K562 (cell line): ENCODE measurements around the gene LIMCH1. TPM values are rescaled to one million over a fixed set of nuclear protein-coding genes. Genes with fewer than 3 reads are reported as not detected.

Source experiments
- ATAC-seq: fragments of 200-7000 bp; cut with Tn5 transposase; 3 replicates; pipeline ENCODE4 v1.9.1; 2020; ENCODE audit warnings: moderate library complexity
- BruUV-seq: library from RNA; stranded (reverse); fragments of 400-500 nt; replicated peaks from 2 replicates; lab custom pipeline; 2021; lab: Mats Ljungman, UMichigan
- CTCF ChIA-PET: fragments of 300-600 bp; formaldehyde crosslinking; extraction: SDS; loops from one replicate; lab custom pipeline; 2021; ENCODE audit warnings: low intra/inter-chr PET ratio; lab: Yijun Ruan, JAX
- POLR2A ChIA-PET: fragments of 300-600, 350-650 bp; sonication (Branson Sonifier 250); formaldehyde crosslinking; extraction: SDS; loops from one replicate; lab custom pipeline; 2021; ENCODE audit warnings: antibody characterized with exemption, inconsistent platforms; lab: Yijun Ruan, JAX
- DNase-seq, 4 experiments: peaks; one replicate each; pipeline versions ENCODE4 v3.0.0 to v3.0.0-alpha.2; 2011 to 2018; ENCODE audit warnings: low spot score in 3 of 4, mixed read lengths in 3 of 4; ENCODE audit errors: extremely low read depth in 1 of 4
- FAIRE-seq: peaks from 2 replicates; lab custom pipeline; 2011; peaks lifted over from hg19 to GRCh38; lab: Jason Lieb, UNC
- H2AFZ ChIP-seq: 2 replicates; pipeline ENCODE4 v1.6.0; 2011; ENCODE audit warnings: low read depth, low read length, control low read depth, inconsistent platforms
- H3K27ac ChIP-seq: fragments of 200-600 bp; 3 replicates; pipeline ENCODE4 v1.8.0; 2011; ENCODE audit warnings: low read depth, mild to moderate bottlenecking, control low read depth, inconsistent platforms, low read length, moderate library complexity, mixed read lengths; ENCODE audit errors: extremely low read depth
- H3K27me3 ChIP-seq, 2 experiments: fragments of 300-600 bp in 1 of 2; 2 replicates in 1 of 2; 3 replicates in 1 of 2; pipeline versions ENCODE4 v1.6.0 to v1.8.0; 2011; ENCODE audit warnings: inconsistent platforms in 2 of 2, low read length in 2 of 2, mild to moderate bottlenecking in 1 of 2, mixed read lengths in 1 of 2, moderate library complexity in 1 of 2; ENCODE audit not compliant: control insufficient read depth in 2 of 2, insufficient read depth in 2 of 2
- H3K36me3 ChIP-seq: fragments of 300-600 bp; 3 replicates; pipeline ENCODE4 v1.8.0; 2011; ENCODE audit warnings: mild to moderate bottlenecking, low read length, inconsistent platforms; ENCODE audit not compliant: control insufficient read depth, insufficient read depth
- H3K4me1 ChIP-seq, 2 experiments: fragments of 200-600 bp in 1 of 2; replicated peaks in 1 of 2; 2 replicates in 1 of 2; 3 replicates in 1 of 2; pipeline versions ENCODE4 v1.5.1 to v1.8.0; 2011; ENCODE audit warnings: inconsistent platforms in 2 of 2, low read length in 2 of 2, mild to moderate bottlenecking in 1 of 2, mixed read lengths in 1 of 2, moderate library complexity in 1 of 2; ENCODE audit not compliant: control insufficient read depth in 2 of 2, insufficient read depth in 2 of 2
- H3K4me2 ChIP-seq: 2 replicates; pipeline ENCODE4 v1.6.1; 2011; ENCODE audit warnings: low read length, control low read depth, inconsistent platforms, mixed read lengths; ENCODE audit not compliant: insufficient read depth
- H3K4me3 ChIP-seq: fragments of 200-600 bp; sonication (generic), shearing (Covaris generic); 2 replicates; pipeline ENCODE4 v1.5.1; 2016; ENCODE audit warnings: control low read depth, inconsistent platforms
- H3K79me2 ChIP-seq: fragments of 200-600 bp; 3 replicates; pipeline ENCODE4 v1.8.0; 2011; ENCODE audit warnings: low read length, inconsistent platforms; ENCODE audit not compliant: control insufficient read depth, insufficient read depth
- H3K9ac ChIP-seq, 2 experiments: 2 replicates each; pipeline versions ENCODE4 v1.6.0 to v1.6.1; 2011; ENCODE audit warnings: low read depth in 2 of 2, low read length in 2 of 2, control low read depth in 1 of 2, inconsistent platforms in 1 of 2, mild to moderate bottlenecking in 1 of 2, mixed read lengths in 1 of 2; ENCODE audit not compliant: insufficient read depth in 1 of 2
- H3K9me1 ChIP-seq: one replicate; pipeline ENCODE4 v1.6.0; 2011; ENCODE audit warnings: inconsistent platforms, mild to moderate bottlenecking, low read length, moderate library complexity; ENCODE audit not compliant: control insufficient read depth, insufficient read depth
- H3K9me3 ChIP-seq: replicated peaks from 2 replicates; pipeline ENCODE4 v1.5.1; 2011; ENCODE audit warnings: low read depth, low read length, inconsistent platforms; ENCODE audit not compliant: control insufficient read depth, insufficient read depth
- H4K20me1 ChIP-seq: replicated peaks from 2 replicates; pipeline ENCODE4 v1.6.1; 2011; ENCODE audit warnings: low read length, inconsistent platforms, mixed read lengths; ENCODE audit not compliant: control insufficient read depth, insufficient read depth
- ATF1 ChIP-seq, 2 experiments: fragments of 450-650 bp in 1 of 2; IDR thresholded peaks; 2 replicates each; pipeline ENCODE4 v1.6.1; 2016; ENCODE audit warnings: missing compliant biosample characterization in 1 of 2, missing genetic modification characterization in 1 of 2
- HLTF ChIP-seq: fragments of 450-650 bp; IDR thresholded peaks from 2 replicates; pipeline ENCODE4 v1.6.1; 2016
- LARP7 ChIP-seq: fragments of 450-650 bp; IDR thresholded peaks from 2 replicates; pipeline ENCODE4 v1.6.1; 2016
- NBN ChIP-seq: fragments of 450-650 bp; IDR thresholded peaks from 2 replicates; pipeline ENCODE4 v1.6.1; 2016; ENCODE audit warnings: low read depth, mild to moderate bottlenecking
- RFX7 ChIP-seq: fragments of 250-450 bp; sonication (Bioruptor Pico); IDR thresholded peaks from 2 replicates; pipeline ENCODE4 v1.5.1; 2021; ENCODE audit warnings: mild to moderate bottlenecking
- TBL1XR1 ChIP-seq, 2 experiments: IDR thresholded peaks; 2 replicates each; pipeline ENCODE4 v1.6.1; 2012; ENCODE audit warnings: improper control_type of control experiment in 2 of 2, low read length in 2 of 2, mild to moderate bottlenecking in 1 of 2
- TCFL5 ChIP-seq: fragments of 250-450 bp; sonication (Bioruptor Pico); conservative IDR thresholded peaks from 2 replicates; pipeline ENCODE4 v1.6.1; 2021; ENCODE audit warnings: mild to moderate bottlenecking, moderate library complexity, matching md5 sums
- YBX1 ChIP-seq: fragments of 450-650 bp; IDR thresholded peaks from 2 replicates; pipeline ENCODE4 v1.7.1; 2016; ENCODE audit warnings: mild to moderate bottlenecking
- WGBS: fragments of 100-300 bp; shearing (Covaris generic); methylation state at CpG from one replicate; pipeline ENCODE4 v1.1.6; 2016; ENCODE audit warnings: low coverage, mixed read lengths; ENCODE audit not compliant: insufficient coverage; ENCODE audit errors: missing lambda C conversion rate; 5-methylcytosine and 5-hydroxymethylcytosine counted together
- in situ Hi-C: fragments of 300-500 bp; cut with MboI; formaldehyde crosslinking; loops from 4 replicates; pipeline ENCODE4 v1.15.0; 2018; ENCODE audit warnings: inconsistent platforms, mixed read lengths
- intact Hi-C: fragments of 100-400 bp; cut with micrococcal nuclease; formaldehyde crosslinking; loops from 2 replicates; pipeline ENCODE4 v1.14.2; 2022
- polyA plus RNA-seq, 8 experiments: library from polyadenylated mRNA; depleted of rRNA in 4 of 8; stranded (reverse) in 5 of 8; unstranded in 3 of 8; fragments of >200 nt; fragmentation: Nextera tagmentation in 2 of 8; fragmentation: Illumina TruSeq in 1 of 8; extraction: Ambion mirVana in 2 of 8; extraction: Trizol in 1 of 8; gene quantifications; 2 replicates each; pipeline versions ENCODE4 v1.2.1 to v1.2.3, GENCODE V29; 2011 to 2014; ENCODE audit warnings: inconsistent platforms in 1 of 8, missing spikeins in 1 of 8
- total RNA-seq, 7 experiments: library from RNA; depleted of rRNA in 6 of 7; stranded (reverse); fragments of >200 nt in 6 of 7; fragmentation: Illumina TruSeq in 2 of 7; extraction: Trizol in 2 of 7; gene quantifications; 2 replicates each; pipeline versions ENCODE4 v1.2.1 to v1.2.3, GENCODE V29; 2011 to 2021; ENCODE audit warnings: low replicate concordance in 1 of 7
- TF ChIP-seq, protein P1 (sequence below): fragments of 450-650 bp; IDR thresholded peaks from 2 replicates; pipeline ENCODE4 v1.7.1; 2018; ENCODE audit warnings: mild to moderate bottlenecking, low read depth; ENCODE audit not compliant: partially characterized antibody
- TF ChIP-seq, protein P2 (sequence below), 2 experiments: fragments of 250-450 bp in 1 of 2; fragments of 450-650 bp in 1 of 2; sonication (Bioruptor Pico) in 1 of 2; IDR thresholded peaks; 2 replicates each; pipeline versions ENCODE4 v1.6.1 to v1.8.0; 2016 to 2021; ENCODE audit warnings: mild to moderate bottlenecking in 2 of 2, moderate library complexity in 2 of 2, missing compliant biosample characterization in 1 of 2, missing genetic modification characterization in 1 of 2
- TF ChIP-seq, protein P3 (sequence below): fragments of 450-650 bp; IDR thresholded peaks from 2 replicates; pipeline ENCODE4 v1.6.1; 2016; ENCODE audit warnings: mild to moderate bottlenecking

LIMCH1 gene
- total and polyA plus RNA-seq, 9 of the 15 experiments (the other 6 are each of a cell fraction or from before 2014, with no cell fraction given): 0.35 TPM; not detected in 8

DNA sequence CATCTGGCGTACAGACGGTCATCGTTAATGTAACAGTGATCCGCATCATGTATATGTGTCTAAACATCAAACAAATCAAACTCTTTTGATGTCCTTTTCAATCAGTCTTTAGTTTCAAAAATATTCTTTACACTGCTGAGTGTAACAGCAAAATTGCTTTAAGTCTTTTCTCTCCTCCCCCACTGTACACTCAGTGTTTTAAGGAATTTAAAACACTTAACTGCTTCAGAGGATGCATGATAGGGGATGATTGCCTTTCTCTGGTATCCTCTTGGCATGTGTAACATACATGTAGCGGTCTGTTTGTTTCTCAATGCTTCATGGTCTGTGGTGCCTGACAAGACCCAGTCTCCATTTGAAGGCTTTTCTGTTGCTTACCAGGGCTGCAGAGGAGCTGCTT is 41.6 kb downstream of the LIMCH1 start:
- 1% methylated on average over 5 of the region's 5 CpGs for WGBS
- POLR2A ChIA-PET: no interaction called here
- DNase-seq: no peak

More for the DNA sequence above, 41.6 kb downstream of the LIMCH1 start:
- H3K9me3 ChIP-seq: no peaks in the 10 kb centered on the region
- in situ Hi-C loops (no loop called here), intact Hi-C loops (no loop called here)
- FAIRE-seq (no peak), ATAC-seq (no peak)
- CTCF ChIA-PET: no interaction called here
- H3K4me3 ChIP-seq: no peak overlapping the region
- TF ChIP-seq TBL1XR1 (IDR thresholded peaks at IDR 0.05; ENCODE audit: low read length in 2 of 2): no peak
- TF ChIP-seq LARP7: no peak
- TF ChIP-seq YBX1: no peak
- TF ChIP-seq HLTF: no peak
- TF ChIP-seq TCFL5: no peak
- TF ChIP-seq, protein P1, sequence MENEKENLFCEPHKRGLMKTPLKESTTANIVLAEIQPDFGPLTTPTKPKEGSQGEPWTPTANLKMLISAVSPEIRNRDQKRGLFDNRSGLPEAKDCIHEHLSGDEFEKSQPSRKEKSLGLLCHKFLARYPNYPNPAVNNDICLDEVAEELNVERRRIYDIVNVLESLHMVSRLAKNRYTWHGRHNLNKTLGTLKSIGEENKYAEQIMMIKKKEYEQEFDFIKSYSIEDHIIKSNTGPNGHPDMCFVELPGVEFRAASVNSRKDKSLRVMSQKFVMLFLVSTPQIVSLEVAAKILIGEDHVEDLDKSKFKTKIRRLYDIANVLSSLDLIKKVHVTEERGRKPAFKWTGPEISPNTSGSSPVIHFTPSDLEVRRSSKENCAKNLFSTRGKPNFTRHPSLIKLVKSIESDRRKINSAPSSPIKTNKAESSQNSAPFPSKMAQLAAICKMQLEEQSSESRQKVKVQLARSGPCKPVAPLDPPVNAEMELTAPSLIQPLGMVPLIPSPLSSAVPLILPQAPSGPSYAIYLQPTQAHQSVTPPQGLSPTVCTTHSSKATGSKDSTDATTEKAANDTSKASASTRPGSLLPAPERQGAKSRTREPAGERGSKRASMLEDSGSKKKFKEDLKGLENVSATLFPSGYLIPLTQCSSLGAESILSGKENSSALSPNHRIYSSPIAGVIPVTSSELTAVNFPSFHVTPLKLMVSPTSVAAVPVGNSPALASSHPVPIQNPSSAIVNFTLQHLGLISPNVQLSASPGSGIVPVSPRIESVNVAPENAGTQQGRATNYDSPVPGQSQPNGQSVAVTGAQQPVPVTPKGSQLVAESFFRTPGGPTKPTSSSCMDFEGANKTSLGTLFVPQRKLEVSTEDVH: no peak
- TF ChIP-seq NBN: no peak
- TF ChIP-seq, protein P2, sequence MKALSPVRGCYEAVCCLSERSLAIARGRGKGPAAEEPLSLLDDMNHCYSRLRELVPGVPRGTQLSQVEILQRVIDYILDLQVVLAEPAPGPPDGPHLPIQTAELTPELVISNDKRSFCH (CRISPR knock-in tag; IDR thresholded peaks at IDR 0.05): no peak
- TF ChIP-seq, protein P2 (tag; IDR thresholded peaks at IDR 0.05): no peak
- no peak for TF ChIP-seq RFX7 (CRISPR knock-in tag)
- no peak for TF ChIP-seq ATF1 (CRISPR knock-in tag; IDR thresholded peaks at IDR 0.05)
- no peak for TF ChIP-seq ATF1 (tag; IDR thresholded peaks at IDR 0.05)
- TF ChIP-seq, protein P3, sequence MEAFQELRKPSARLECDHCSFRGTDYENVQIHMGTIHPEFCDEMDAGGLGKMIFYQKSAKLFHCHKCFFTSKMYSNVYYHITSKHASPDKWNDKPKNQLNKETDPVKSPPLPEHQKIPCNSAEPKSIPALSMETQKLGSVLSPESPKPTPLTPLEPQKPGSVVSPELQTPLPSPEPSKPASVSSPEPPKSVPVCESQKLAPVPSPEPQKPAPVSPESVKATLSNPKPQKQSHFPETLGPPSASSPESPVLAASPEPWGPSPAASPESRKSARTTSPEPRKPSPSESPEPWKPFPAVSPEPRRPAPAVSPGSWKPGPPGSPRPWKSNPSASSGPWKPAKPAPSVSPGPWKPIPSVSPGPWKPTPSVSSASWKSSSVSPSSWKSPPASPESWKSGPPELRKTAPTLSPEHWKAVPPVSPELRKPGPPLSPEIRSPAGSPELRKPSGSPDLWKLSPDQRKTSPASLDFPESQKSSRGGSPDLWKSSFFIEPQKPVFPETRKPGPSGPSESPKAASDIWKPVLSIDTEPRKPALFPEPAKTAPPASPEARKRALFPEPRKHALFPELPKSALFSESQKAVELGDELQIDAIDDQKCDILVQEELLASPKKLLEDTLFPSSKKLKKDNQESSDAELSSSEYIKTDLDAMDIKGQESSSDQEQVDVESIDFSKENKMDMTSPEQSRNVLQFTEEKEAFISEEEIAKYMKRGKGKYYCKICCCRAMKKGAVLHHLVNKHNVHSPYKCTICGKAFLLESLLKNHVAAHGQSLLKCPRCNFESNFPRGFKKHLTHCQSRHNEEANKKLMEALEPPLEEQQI: no peak
- H3K79me2 ChIP-seq: no peaks in the 10 kb centered on the region
- H4K20me1 ChIP-seq: no peaks in the 10 kb centered on the region
- H3K4me1 ChIP-seq: no peaks in the 10 kb centered on the region
- H3K9ac ChIP-seq: no peak overlapping the region
- no peaks in the 10 kb centered on the region for H3K36me3 ChIP-seq
- no peak overlapping the region for H2AFZ ChIP-seq
- H3K27ac ChIP-seq: no peak overlapping the region
- H3K4me2 ChIP-seq: no peak overlapping the region
- H3K27me3 ChIP-seq: no peaks in the 10 kb centered on the region
- no TSS peak for BruUV-seq
- H3K9me1 ChIP-seq: no peaks in the 10 kb centered on the region
